Breast epithelium (tissue), 3 donors: Measurements from ENCODE around the gene EML1.

ENCODE experiments used
- POLR2A ChIP-seq: fragments of 450-650 bp; IDR thresholded peaks from one replicate; pipeline ENCODE4 v1.6.1; 2016; ENCODE audit warnings: antibody characterized with exemption, mild to moderate bottlenecking, moderate library complexity
- TF ChIP-seq, protein P1 (sequence below), 3 donors: fragments of 450-650 bp; IDR thresholded peaks; one replicate each; pipeline ENCODE4 v1.5.1; 2016 to 2017; ENCODE audit warnings: antibody characterized with exemption in 3 of 3, mild to moderate bottlenecking in 3 of 3, moderate library complexity in 3 of 3

DNA sequence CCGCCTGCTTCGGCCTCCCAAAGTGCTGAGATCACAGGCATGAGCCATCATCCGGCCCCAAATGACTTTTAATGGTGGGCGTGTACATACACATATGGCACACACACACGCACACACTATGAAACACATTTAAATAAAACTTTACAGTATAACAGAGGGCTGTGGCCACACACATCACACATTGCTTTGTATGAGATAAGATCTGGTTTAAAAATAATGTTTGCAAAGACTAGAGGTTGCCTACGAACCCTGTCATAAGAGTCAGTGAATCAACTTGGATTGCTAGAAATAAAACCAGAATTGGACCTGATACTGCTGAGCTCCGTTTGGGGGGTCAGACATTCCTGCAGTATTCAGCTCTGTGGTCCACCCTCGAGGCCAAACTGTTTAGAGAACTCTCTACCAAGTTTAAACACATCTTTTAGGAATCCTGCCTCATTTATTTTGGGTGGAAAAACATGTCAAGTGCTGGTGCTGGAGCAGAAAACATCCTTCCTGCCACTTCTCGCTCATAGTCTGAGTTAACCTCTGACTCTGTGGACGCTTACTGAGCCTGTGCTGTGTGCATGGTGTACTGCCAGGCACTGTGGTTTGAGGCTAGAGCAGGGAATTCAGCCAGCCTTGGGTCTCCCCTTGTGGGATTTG, 47.8 kb upstream of the EML1 start:
- TF ChIP-seq, protein P1, sequence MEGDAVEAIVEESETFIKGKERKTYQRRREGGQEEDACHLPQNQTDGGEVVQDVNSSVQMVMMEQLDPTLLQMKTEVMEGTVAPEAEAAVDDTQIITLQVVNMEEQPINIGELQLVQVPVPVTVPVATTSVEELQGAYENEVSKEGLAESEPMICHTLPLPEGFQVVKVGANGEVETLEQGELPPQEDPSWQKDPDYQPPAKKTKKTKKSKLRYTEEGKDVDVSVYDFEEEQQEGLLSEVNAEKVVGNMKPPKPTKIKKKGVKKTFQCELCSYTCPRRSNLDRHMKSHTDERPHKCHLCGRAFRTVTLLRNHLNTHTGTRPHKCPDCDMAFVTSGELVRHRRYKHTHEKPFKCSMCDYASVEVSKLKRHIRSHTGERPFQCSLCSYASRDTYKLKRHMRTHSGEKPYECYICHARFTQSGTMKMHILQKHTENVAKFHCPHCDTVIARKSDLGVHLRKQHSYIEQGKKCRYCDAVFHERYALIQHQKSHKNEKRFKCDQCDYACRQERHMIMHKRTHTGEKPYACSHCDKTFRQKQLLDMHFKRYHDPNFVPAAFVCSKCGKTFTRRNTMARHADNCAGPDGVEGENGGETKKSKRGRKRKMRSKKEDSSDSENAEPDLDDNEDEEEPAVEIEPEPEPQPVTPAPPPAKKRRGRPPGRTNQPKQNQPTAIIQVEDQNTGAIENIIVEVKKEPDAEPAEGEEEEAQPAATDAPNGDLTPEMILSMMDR (IDR thresholded peaks at IDR 0.05) = no peak
- TF ChIP-seq POLR2A = no peak
